HG03196 (cell line): Measurements from ENCODE around the gene ZNF84.
A peak's percentile ranks its signal among the peaks of the same experiment; 100 is the strongest.

Experiments used
- ATAC-seq: cut with Tn5 transposase; IDR thresholded peaks from one replicate; pipeline ENCODE4 v1.9.1; 2021; ENCODE audit not compliant: unreplicated experiment

The ZNF84 gene

GRCh38 chr12:133037207-133038005 lies at the start of gene ZNF84:
Gene ZNF84, plus strand, starts transcription at chr12:133037509. Its CDS starts 3,959 bp downstream, at chr12:133041468.
- peak; percentile 87 for ATAC-seq

- ATAC-seq = no peak
These were observed 38.6 kb upstream of the ZNF84 start for GRCh38 chr12:132998741-132999140.

- ATAC-seq = no peak
These were observed 26.5 kb upstream of the ZNF84 start for GRCh38 chr12:133010657-133011297.

GRCh38 chr12:133023566-133023965 lies 13.7 kb upstream of the ZNF84 start:
- ATAC-seq = no peak

GRCh38 chr12:133026996-133027395 lies 10.3 kb upstream of the ZNF84 start:
- ATAC-seq = no peak

- ATAC-seq = no peak
These were observed 905 bp downstream of the ZNF84 start for GRCh38 chr12:133038118-133038709.

- ATAC-seq = no peak
These were observed 9.4 kb downstream of the ZNF84 start for GRCh38 chr12:133046698-133047097.

GRCh38 chr12:133057446-133057845 lies 20.1 kb downstream of the ZNF84 start:
- ATAC-seq = no peak

GRCh38 chr12:133058203-133059113 lies 21.1 kb downstream of the ZNF84 start:
- no peak for ATAC-seq

GRCh38 chr12:133061954-133062353 lies 24.6 kb downstream of the ZNF84 start:
- ATAC-seq = no peak

- no peak for ATAC-seq
These were observed 26.2 kb downstream of the ZNF84 start for GRCh38 chr12:133063556-133063955.

- no peak for ATAC-seq
These were observed 36.5 kb downstream of the ZNF84 start for GRCh38 chr12:133073836-133074235.

- ATAC-seq = peak; percentile 84
These were observed 42.7 kb downstream of the ZNF84 start for GRCh38 chr12:133080026-133080367.

- peak; percentile 80 for ATAC-seq
These were observed 43.3 kb downstream of the ZNF84 start, which contains the start of gene ZNF140 for GRCh38 chr12:133080368-133081158. Gene ZNF140, plus strand, starts transcription at chr12:133080923. Its CDS starts 398 bp downstream, at chr12:133081321.

- no peak for ATAC-seq
These were observed 44.0 kb downstream of the ZNF84 start for GRCh38 chr12:133081159-133081780.

GRCh38 chr12:133083345-133083744 lies 46.0 kb downstream of the ZNF84 start:
- no peak for ATAC-seq

GRCh38 chr12:133105620-133106019 lies 68.3 kb downstream of the ZNF84 start:
- no peak for ATAC-seq

GRCh38 chr12:133106253-133106652 lies 68.9 kb downstream of the ZNF84 start:
- ATAC-seq = no peak

- ATAC-seq = no peak
These were observed 69.8 kb downstream of the ZNF84 start for GRCh38 chr12:133107121-133107520.

- ATAC-seq = no peak
These were observed 70.8 kb downstream of the ZNF84 start for GRCh38 chr12:133108150-133108549.
